ENCODE results near the gene IMMP2L.

- TF ChIP-seq CTCF (IDR thresholded peaks at IDR 0.05), result no peak
- TF ChIP-seq REST (IDR thresholded peaks at IDR 0.05; ENCODE audit: insufficient read depth in 1 of 2, low read depth in 2 of 2, low read length in 1 of 2), result no peak
- TF ChIP-seq POLR2AphosphoS5 (IDR thresholded peaks at IDR 0.05; ENCODE audit: low read depth, low read length), result no peak
- TF ChIP-seq TCF7L2 (IDR thresholded peaks at IDR 0.05; ENCODE audit: low read depth, low read length), result no peak
- TF ChIP-seq SIN3A (IDR thresholded peaks at IDR 0.05; ENCODE audit: borderline replicate concordance, insufficient read depth, low read depth, low read length), result no peak
Measured at GRCh38 chr7:111405621-111406020, 156.7 kb downstream of the IMMP2L start.
